GM23338 (cell line): ENCODE results near the gene MAPRE3. TPM values are rescaled to one million over a fixed set of nuclear protein-coding genes. Genes with fewer than 3 reads are reported as not detected.

Source experiments
- ATAC-seq: fragments of 200-7000 bp; cut with Tn5 transposase; 3 replicates; pipeline ENCODE4 v1.9.1; 2020
- DNase-seq: peaks from one replicate; pipeline ENCODE4 v3.0.0-alpha.2; 2015; ENCODE audit warnings: low spot score
- H2AFZ ChIP-seq: fragments of 200-600 bp; sonication (generic); 2 replicates; pipeline ENCODE4 v1.8.0; 2016; ENCODE audit warnings: antibody characterized with exemption, mild to moderate bottlenecking, moderate library complexity
- H3F3A ChIP-seq: fragments of 200-600 bp; sonication (generic); replicated peaks from 2 replicates; pipeline ENCODE4 v1.8.0; 2017; ENCODE audit warnings: antibody characterized with exemption, mixed run types, low read depth
- H3K27ac ChIP-seq: fragments of 200-600 bp; sonication (generic); 2 replicates; pipeline ENCODE4 v1.6.1; 2016; ENCODE audit warnings: low read depth
- H3K27me3 ChIP-seq: fragments of 200-600 bp; sonication (generic); 2 replicates; pipeline ENCODE4 v1.8.0; 2016; ENCODE audit warnings: mild to moderate bottlenecking, mixed run types, moderate library complexity; ENCODE audit not compliant: insufficient read depth
- H3K36me3 ChIP-seq: fragments of 200-600 bp; sonication (generic); 2 replicates; pipeline ENCODE4 v1.8.0; 2016; ENCODE audit warnings: mild to moderate bottlenecking; ENCODE audit not compliant: insufficient read depth
- H3K4me1 ChIP-seq: fragments of 200-600 bp; sonication (generic); 2 replicates; pipeline ENCODE4 v1.8.0; 2016; ENCODE audit warnings: mild to moderate bottlenecking, moderate library complexity; ENCODE audit not compliant: insufficient read depth
- H3K4me2 ChIP-seq: fragments of 200-600 bp; sonication (generic); 2 replicates; pipeline ENCODE4 v1.7.1; 2017; ENCODE audit warnings: mixed run types
- H3K4me3 ChIP-seq: fragments of 200-600 bp; sonication (generic); 2 replicates; pipeline ENCODE4 v1.6.1; 2016; ENCODE audit warnings: mixed run types
- H3K79me2 ChIP-seq: fragments of 200-600 bp; sonication (generic); replicated peaks from 2 replicates; pipeline ENCODE4 v1.8.0; 2017; ENCODE audit warnings: mild to moderate bottlenecking; ENCODE audit not compliant: insufficient read depth
- H3K9me2 ChIP-seq: fragments of 200-600 bp; sonication (generic); 2 replicates; pipeline ENCODE4 v1.8.0; 2017; ENCODE audit not compliant: insufficient read depth
- H4K20me1 ChIP-seq: fragments of 200-600 bp; sonication (generic); replicated peaks from 2 replicates; pipeline ENCODE4 v1.8.0; 2017; ENCODE audit warnings: mild to moderate bottlenecking; ENCODE audit not compliant: insufficient read depth
- H3K27ac Mint-ChIP-seq: 2 replicates; pipeline ENCODE4 v1.8.0; 2020; ENCODE audit warnings: inconsistent platforms, mild to moderate bottlenecking, moderate library complexity, mixed read lengths
- H3K27me3 Mint-ChIP-seq: 3 replicates; pipeline ENCODE4 v1.8.0; 2022; ENCODE audit warnings: low read depth, mild to moderate bottlenecking, moderate library complexity, mixed read lengths, inconsistent platforms; ENCODE audit not compliant: insufficient read depth, poor library complexity
- H3K36me3 Mint-ChIP-seq: 3 replicates; pipeline ENCODE4 v1.8.0; 2021; ENCODE audit warnings: low read depth, mild to moderate bottlenecking, inconsistent platforms, moderate library complexity, mixed read lengths
- H3K4me1 Mint-ChIP-seq: 3 replicates; pipeline ENCODE4 v1.8.0; 2020; ENCODE audit warnings: mild to moderate bottlenecking, inconsistent platforms, mixed read lengths
- H3K4me3 Mint-ChIP-seq: 3 replicates; pipeline ENCODE4 v1.8.0; 2021; ENCODE audit warnings: moderate library complexity, mild to moderate bottlenecking, inconsistent platforms, mixed read lengths
- H3K9me3 Mint-ChIP-seq: 3 replicates; pipeline ENCODE4 v1.8.0; 2020; ENCODE audit warnings: moderate library complexity, mild to moderate bottlenecking, inconsistent platforms, mixed read lengths
- ZNF114 ChIP-seq: fragments of 250-450 bp; sonication (Bioruptor Pico); IDR thresholded peaks from 2 replicates; pipeline ENCODE4 v1.5.0; 2020; ENCODE audit warnings: mild to moderate bottlenecking, moderate library complexity
- ZNF331 ChIP-seq: fragments of 250-450 bp; sonication (Bioruptor Pico); IDR thresholded peaks from 2 replicates; pipeline ENCODE4 v1.5.0; 2020; ENCODE audit warnings: low read depth, mild to moderate bottlenecking, moderate library complexity
- polyA plus RNA-seq: library from polyadenylated mRNA; unstranded; fragments of >200 nt; fragmentation: Nextera tagmentation; extraction: Ambion mirVana; gene quantifications from 2 replicates; pipeline ENCODE4 v1.2.1, GENCODE V29; 2016
- total RNA-seq: library from RNA; depleted of rRNA; stranded (reverse); fragments of >200 nt; shearing (Covaris generic); gene quantifications from 2 replicates; pipeline ENCODE4 v1.2.3, GENCODE V29; 2014
- TF ChIP-seq, protein P1 (sequence below): fragments of 250-450 bp; sonication (Bioruptor Pico); IDR thresholded peaks from 2 replicates; pipeline ENCODE4 v1.5.0; 2020; ENCODE audit warnings: mild to moderate bottlenecking, moderate library complexity
- TF ChIP-seq, protein P2 (sequence below): IDR thresholded peaks from one replicate; pipeline ENCODE4 v1.6.1; 2018; ENCODE audit warnings: antibody characterized with exemption; ENCODE audit not compliant: unreplicated experiment
- TF ChIP-seq, protein P3 (sequence below), 2 experiments: fragments of 200-600 bp in 1 of 2; sonication (generic) in 1 of 2; conservative IDR thresholded peaks; 2 replicates each; pipeline versions ENCODE4 v1.5.1 to v1.6.1; 2016 to 2017; ENCODE audit warnings: antibody characterized with exemption in 2 of 2, low read depth in 2 of 2, mild to moderate bottlenecking in 2 of 2, moderate library complexity in 1 of 2

MAPRE3 gene
- total and polyA plus RNA-seq, 2 experiments from 2014 or later, result 3.3 to 4.5 TPM

DNA sequence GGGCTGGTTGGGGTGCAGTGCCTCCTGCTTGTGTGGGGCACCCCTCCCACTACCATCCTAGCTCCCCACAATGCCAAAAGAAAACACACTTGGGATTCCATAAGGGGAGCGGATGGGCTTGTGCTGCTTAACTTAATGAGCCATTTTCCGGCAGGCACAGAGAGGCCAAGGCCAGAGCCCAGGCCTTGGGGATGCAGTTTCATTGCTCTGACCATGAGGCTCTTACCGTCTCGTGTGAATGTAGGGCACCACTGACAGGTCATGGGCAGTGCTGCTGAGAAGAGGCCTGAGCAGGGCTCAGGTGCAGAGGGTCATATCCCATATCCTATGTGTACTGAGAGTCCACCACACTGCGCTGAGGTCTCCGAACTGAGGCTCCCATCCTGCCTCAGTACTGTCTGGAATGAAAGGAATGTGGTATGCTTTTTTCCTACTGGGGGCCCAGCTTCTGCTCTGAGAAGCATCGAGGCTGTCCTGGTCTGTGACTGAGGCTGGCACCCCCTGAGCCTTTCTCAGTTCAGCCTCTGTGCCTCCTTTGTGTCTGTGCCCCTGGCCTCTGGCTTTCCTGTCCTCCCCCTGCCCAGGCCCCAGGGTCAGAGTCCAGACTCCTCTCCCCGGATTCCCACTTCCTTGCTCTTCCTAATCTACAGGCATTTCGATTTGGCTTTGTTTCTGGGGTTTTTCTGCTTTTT, 45.2 kb upstream of the MAPRE3 start (continued):
- TF ChIP-seq, protein P1, sequence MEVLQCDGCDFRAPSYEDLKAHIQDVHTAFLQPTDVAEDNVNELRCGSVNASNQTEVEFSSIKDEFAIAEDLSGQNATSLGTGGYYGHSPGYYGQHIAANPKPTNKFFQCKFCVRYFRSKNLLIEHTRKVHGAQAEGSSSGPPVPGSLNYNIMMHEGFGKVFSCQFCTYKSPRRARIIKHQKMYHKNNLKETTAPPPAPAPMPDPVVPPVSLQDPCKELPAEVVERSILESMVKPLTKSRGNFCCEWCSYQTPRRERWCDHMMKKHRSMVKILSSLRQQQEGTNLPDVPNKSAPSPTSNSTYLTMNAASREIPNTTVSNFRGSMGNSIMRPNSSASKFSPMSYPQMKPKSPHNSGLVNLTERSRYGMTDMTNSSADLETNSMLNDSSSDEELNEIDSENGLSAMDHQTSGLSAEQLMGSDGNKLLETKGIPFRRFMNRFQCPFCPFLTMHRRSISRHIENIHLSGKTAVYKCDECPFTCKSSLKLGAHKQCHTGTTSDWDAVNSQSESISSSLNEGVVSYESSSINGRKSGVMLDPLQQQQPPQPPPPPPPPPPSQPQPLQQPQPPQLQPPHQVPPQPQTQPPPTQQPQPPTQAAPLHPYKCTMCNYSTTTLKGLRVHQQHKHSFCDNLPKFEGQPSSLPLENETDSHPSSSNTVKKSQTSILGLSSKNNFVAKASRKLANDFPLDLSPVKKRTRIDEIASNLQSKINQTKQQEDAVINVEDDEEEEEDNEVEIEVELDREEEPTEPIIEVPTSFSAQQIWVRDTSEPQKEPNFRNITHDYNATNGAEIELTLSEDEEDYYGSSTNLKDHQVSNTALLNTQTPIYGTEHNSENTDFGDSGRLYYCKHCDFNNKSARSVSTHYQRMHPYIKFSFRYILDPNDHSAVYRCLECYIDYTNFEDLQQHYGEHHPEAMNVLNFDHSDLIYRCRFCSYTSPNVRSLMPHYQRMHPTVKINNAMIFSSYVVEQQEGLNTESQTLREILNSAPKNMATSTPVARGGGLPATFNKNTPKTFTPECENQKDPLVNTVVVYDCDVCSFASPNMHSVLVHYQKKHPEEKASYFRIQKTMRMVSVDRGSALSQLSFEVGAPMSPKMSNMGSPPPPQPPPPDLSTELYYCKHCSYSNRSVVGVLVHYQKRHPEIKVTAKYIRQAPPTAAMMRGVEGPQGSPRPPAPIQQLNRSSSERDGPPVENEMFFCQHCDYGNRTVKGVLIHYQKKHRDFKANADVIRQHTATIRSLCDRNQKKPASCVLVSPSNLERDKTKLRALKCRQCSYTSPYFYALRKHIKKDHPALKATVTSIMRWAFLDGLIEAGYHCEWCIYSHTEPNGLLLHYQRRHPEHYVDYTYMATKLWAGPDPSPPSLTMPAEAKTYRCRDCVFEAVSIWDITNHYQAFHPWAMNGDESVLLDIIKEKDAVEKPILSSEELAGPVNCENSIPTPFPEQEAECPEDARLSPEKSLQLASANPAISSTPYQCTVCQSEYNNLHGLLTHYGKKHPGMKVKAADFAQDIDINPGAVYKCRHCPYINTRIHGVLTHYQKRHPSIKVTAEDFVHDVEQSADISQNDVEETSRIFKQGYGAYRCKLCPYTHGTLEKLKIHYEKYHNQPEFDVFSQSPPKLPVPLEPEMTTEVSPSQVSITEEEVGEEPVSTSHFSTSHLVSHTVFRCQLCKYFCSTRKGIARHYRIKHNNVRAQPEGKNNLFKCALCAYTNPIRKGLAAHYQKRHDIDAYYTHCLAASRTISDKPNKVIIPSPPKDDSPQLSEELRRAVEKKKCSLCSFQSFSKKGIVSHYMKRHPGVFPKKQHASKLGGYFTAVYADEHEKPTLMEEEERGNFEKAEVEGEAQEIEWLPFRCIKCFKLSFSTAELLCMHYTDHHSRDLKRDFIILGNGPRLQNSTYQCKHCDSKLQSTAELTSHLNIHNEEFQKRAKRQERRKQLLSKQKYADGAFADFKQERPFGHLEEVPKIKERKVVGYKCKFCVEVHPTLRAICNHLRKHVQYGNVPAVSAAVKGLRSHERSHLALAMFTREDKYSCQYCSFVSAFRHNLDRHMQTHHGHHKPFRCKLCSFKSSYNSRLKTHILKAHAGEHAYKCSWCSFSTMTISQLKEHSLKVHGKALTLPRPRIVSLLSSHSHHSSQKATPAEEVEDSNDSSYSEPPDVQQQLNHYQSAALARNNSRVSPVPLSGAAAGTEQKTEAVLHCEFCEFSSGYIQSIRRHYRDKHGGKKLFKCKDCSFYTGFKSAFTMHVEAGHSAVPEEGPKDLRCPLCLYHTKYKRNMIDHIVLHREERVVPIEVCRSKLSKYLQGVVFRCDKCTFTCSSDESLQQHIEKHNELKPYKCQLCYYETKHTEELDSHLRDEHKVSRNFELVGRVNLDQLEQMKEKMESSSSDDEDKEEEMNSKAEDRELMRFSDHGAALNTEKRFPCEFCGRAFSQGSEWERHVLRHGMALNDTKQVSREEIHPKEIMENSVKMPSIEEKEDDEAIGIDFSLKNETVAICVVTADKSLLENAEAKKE (CRISPR knock-in tag), result no peak
- TF ChIP-seq, protein P2, sequence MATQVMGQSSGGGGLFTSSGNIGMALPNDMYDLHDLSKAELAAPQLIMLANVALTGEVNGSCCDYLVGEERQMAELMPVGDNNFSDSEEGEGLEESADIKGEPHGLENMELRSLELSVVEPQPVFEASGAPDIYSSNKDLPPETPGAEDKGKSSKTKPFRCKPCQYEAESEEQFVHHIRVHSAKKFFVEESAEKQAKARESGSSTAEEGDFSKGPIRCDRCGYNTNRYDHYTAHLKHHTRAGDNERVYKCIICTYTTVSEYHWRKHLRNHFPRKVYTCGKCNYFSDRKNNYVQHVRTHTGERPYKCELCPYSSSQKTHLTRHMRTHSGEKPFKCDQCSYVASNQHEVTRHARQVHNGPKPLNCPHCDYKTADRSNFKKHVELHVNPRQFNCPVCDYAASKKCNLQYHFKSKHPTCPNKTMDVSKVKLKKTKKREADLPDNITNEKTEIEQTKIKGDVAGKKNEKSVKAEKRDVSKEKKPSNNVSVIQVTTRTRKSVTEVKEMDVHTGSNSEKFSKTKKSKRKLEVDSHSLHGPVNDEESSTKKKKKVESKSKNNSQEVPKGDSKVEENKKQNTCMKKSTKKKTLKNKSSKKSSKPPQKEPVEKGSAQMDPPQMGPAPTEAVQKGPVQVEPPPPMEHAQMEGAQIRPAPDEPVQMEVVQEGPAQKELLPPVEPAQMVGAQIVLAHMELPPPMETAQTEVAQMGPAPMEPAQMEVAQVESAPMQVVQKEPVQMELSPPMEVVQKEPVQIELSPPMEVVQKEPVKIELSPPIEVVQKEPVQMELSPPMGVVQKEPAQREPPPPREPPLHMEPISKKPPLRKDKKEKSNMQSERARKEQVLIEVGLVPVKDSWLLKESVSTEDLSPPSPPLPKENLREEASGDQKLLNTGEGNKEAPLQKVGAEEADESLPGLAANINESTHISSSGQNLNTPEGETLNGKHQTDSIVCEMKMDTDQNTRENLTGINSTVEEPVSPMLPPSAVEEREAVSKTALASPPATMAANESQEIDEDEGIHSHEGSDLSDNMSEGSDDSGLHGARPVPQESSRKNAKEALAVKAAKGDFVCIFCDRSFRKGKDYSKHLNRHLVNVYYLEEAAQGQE, result no peak
- TF ChIP-seq ZNF331 (CRISPR knock-in tag) (no peak), ZNF114 (CRISPR knock-in tag) (no peak)

DNA sequence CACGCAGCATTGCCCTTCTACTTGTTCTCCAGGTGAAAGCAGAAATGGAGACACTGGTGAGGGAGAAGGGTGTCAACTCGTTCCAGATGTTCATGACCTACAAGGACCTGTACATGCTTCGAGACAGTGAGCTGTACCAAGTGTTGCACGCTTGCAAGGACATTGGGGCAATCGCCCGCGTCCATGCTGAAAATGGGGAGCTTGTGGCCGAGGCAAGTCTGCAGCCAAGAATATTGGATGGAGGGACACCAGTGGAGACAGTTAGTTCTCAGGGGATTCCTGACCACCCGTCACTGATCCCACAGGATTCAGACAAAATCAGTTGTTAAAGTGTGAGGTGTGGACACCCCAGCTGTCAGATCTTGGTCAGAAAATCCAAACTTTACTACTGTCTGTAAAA, 43.2 kb upstream of the MAPRE3 start:
- DNase-seq (no peak), ATAC-seq (no peak)
- no peaks in the 10 kb centered on the region for H3K27me3 Mint-ChIP-seq
- TF ChIP-seq, protein P3, sequence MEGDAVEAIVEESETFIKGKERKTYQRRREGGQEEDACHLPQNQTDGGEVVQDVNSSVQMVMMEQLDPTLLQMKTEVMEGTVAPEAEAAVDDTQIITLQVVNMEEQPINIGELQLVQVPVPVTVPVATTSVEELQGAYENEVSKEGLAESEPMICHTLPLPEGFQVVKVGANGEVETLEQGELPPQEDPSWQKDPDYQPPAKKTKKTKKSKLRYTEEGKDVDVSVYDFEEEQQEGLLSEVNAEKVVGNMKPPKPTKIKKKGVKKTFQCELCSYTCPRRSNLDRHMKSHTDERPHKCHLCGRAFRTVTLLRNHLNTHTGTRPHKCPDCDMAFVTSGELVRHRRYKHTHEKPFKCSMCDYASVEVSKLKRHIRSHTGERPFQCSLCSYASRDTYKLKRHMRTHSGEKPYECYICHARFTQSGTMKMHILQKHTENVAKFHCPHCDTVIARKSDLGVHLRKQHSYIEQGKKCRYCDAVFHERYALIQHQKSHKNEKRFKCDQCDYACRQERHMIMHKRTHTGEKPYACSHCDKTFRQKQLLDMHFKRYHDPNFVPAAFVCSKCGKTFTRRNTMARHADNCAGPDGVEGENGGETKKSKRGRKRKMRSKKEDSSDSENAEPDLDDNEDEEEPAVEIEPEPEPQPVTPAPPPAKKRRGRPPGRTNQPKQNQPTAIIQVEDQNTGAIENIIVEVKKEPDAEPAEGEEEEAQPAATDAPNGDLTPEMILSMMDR (conservative IDR thresholded peaks at IDR 0.05; ENCODE audit: low read depth in 2 of 2), result no peak
- TF ChIP-seq ZNF331 (CRISPR knock-in tag), result no peak

More for the DNA sequence above, 43.2 kb upstream of the MAPRE3 start:
- H3K36me3 ChIP-seq, result no peaks in the 10 kb centered on the region
- H3K9me2 ChIP-seq, result no peaks in the 10 kb centered on the region
- H3F3A ChIP-seq, result no peaks in the 10 kb centered on the region
- peaks cover 4% of the 10 kb centered on the region; the same call in 1 of the 2 replicates for H3K4me1 ChIP-seq
- H3K79me2 ChIP-seq, result no peaks in the 10 kb centered on the region
- no peak overlapping the region for H3K27ac Mint-ChIP-seq
- no peak overlapping the region for H3K4me3 ChIP-seq
- H4K20me1 ChIP-seq, result no peaks in the 10 kb centered on the region
- no peaks in the 10 kb centered on the region for H3K9me3 Mint-ChIP-seq
- H3K4me3 Mint-ChIP-seq, result no peak overlapping the region
- H3K36me3 Mint-ChIP-seq, result no peaks in the 10 kb centered on the region
- peaks cover 19% of the 10 kb centered on the region for H3K4me1 Mint-ChIP-seq
- no peak overlapping the region for H2AFZ ChIP-seq
- no peak overlapping the region for H3K4me2 ChIP-seq
- no peaks in the 10 kb centered on the region for H3K27me3 ChIP-seq
- H3K27ac ChIP-seq, result no peak overlapping the region
